Left colon (tissue), 2 donors: Measurements from ENCODE around the gene WSCD2. TPM values are rescaled to one million over a fixed set of nuclear protein-coding genes. Genes with fewer than 3 reads are reported as not detected.

Experiments used
- ATAC-seq: fragments of 200-7000 bp; cut with Tn5 transposase; one replicate; pipeline ENCODE4 v1.9.1; 2020; ENCODE audit warnings: mild to moderate bottlenecking, moderate library complexity
- DNase-seq, 2 donors: peaks; one replicate each; pipeline ENCODE4 v3.0.0-alpha.2; 2020
- intact Hi-C, 2 donors: fragments of 100-400 bp; cut with DNase I in 1 of 2; cut with micrococcal nuclease in 1 of 2; formaldehyde crosslinking; loops; one replicate each; pipeline versions ENCODE4 v1.11.2 to v1.14.0; 2022; cut with DNase I, micrococcal nuclease
- long read RNA-seq: library from polyadenylated mRNA; unstranded; transcript quantifications from one replicate; pipeline ENCODE4 v2.0.0, GENCODE V29; 2021
- total RNA-seq, 2 donors: library from RNA; stranded (reverse); fragmentation: NEBNext Ultra II Directional; extraction: Animal tissue kit (Norgen Biotek cat#: 25700); gene quantifications; one replicate each; pipeline ENCODE4 v1.2.1, GENCODE V29; 2021
- donor health status: DM: no; HTN: no; CAD: no.
- donor health status: DM: yes; HTN: yes; CAD: no.

Gene WSCD2
- total RNA-seq = under 1 TPM; 0.46 to 0.87 TPM
- long read RNA-seq = 0 reads

- ATAC-seq (peak; percentile 14), DNase-seq (peak in 1 of 2 donors; percentile 25)
- intact Hi-C loops = no loop called here
These were observed at the start of gene WSCD2 for GRCh38 chr12:108129017-108129812. Gene WSCD2, plus strand, starts transcription at chr12:108129288. Its CDS starts 66,545 bp downstream, at chr12:108195833.

- no peak for ATAC-seq
- no peak for DNase-seq
- intact Hi-C loops = no loop called here
These were observed 49.4 kb upstream of the WSCD2 start for GRCh38 chr12:108079721-108080120.

GRCh38 chr12:108080363-108080762 is 48.7 kb upstream of the WSCD2 start:
- DNase-seq = no peak
- no peak for ATAC-seq
- intact Hi-C loops = no loop called here

- no peak for DNase-seq
- no peak for ATAC-seq
- intact Hi-C loops = no loop called here
These were observed 46.6 kb upstream of the WSCD2 start for GRCh38 chr12:108082485-108082884.

- intact Hi-C loops = no loop called here
- ATAC-seq (no peak), DNase-seq (no peak)
These were observed 41.2 kb upstream of the WSCD2 start for GRCh38 chr12:108087900-108088299.

GRCh38 chr12:108090107-108090899 is 38.8 kb upstream of the WSCD2 start:
- ATAC-seq (no peak), DNase-seq (no peak)
- intact Hi-C loops = no loop called here

- intact Hi-C loops = no loop called here
- DNase-seq (no peak), ATAC-seq (no peak)
These were observed 38.0 kb upstream of the WSCD2 start for GRCh38 chr12:108090932-108091678.

- intact Hi-C loops = no loop called here
- ATAC-seq (no peak), DNase-seq (no peak)
These were observed 37.4 kb upstream of the WSCD2 start for GRCh38 chr12:108091679-108092051.

- intact Hi-C loops = no loop called here
- DNase-seq (no peak), ATAC-seq (no peak)
These were observed 35.9 kb upstream of the WSCD2 start for GRCh38 chr12:108093209-108093608.

GRCh38 chr12:108094056-108094649 is 34.9 kb upstream of the WSCD2 start:
- intact Hi-C loops = no loop called here
- no peak for DNase-seq
- ATAC-seq = no peak

GRCh38 chr12:108097160-108097911 is 31.8 kb upstream of the WSCD2 start:
- intact Hi-C loops = no loop called here
- no peak for ATAC-seq
- DNase-seq = no peak

- no peak for ATAC-seq
- intact Hi-C loops = no loop called here
These were observed 30.7 kb upstream of the WSCD2 start for GRCh38 chr12:108098374-108098773.

GRCh38 chr12:108099073-108099472 is 30.0 kb upstream of the WSCD2 start:
- DNase-seq = no peak
- ATAC-seq = no peak
- intact Hi-C loops = no loop called here

More at GRCh38 chr12:108098374-108098773, 30.7 kb upstream of the WSCD2 start:
- DNase-seq = no peak

- DNase-seq (no peak), ATAC-seq (no peak)
- intact Hi-C loops = no loop called here
These were observed 29.2 kb upstream of the WSCD2 start for GRCh38 chr12:108099778-108100489.

GRCh38 chr12:108101605-108102175 is 27.4 kb upstream of the WSCD2 start:
- DNase-seq (no peak), ATAC-seq (no peak)
- intact Hi-C loops = no loop called here

GRCh38 chr12:108102363-108102762 is 26.7 kb upstream of the WSCD2 start:
- DNase-seq (no peak), ATAC-seq (no peak)
- intact Hi-C loops = no loop called here

GRCh38 chr12:108103087-108103486 is 26.0 kb upstream of the WSCD2 start:
- intact Hi-C loops = no loop called here
- ATAC-seq (no peak), DNase-seq (no peak)

GRCh38 chr12:108103517-108103916 is 25.6 kb upstream of the WSCD2 start:
- DNase-seq = no peak
- no peak for ATAC-seq
- intact Hi-C loops = no loop called here
